OCI-LY7 (cell line): Measurements from ENCODE around the gene CD86. TPM values are rescaled to one million over a fixed set of nuclear protein-coding genes. Genes with fewer than 3 reads are reported as not detected.
"Not testable (repeated sequence)": the region's sequence is repeated elsewhere in the genome, so short reads cannot be mapped to it uniquely, and the experiment has no call there.

ENCODE experiments used
- BruUV-seq: library from RNA; stranded (reverse); fragments of 400-500 nt; replicated peaks from 2 replicates; lab custom pipeline; 2021; lab: Mats Ljungman, UMichigan
- CTCF ChIA-PET: fragments of 300-600 bp; sonication (Branson Sonifier 250); formaldehyde crosslinking; loops from one replicate; lab custom pipeline; 2022; ENCODE audit warnings: antibody characterized with exemption; ENCODE audit not compliant: unreplicated experiment; lab: Charles Lee
- POLR2A ChIA-PET: fragments of 300-600 bp; sonication (Branson Sonifier 250); formaldehyde crosslinking; loops from one replicate; lab custom pipeline; 2022; ENCODE audit warnings: antibody characterized with exemption; lab: Charles Lee
- DNase-seq: peaks from one replicate; pipeline ENCODE4 v3.0.0-alpha.2; 2015; ENCODE audit warnings: low spot score
- H2AFZ ChIP-seq: fragments of 200-600 bp; sonication (generic), shearing (Covaris generic); 2 replicates; pipeline ENCODE4 v1.6.1; 2014; ENCODE audit warnings: mild to moderate bottlenecking, antibody characterized with exemption, low read length, moderate library complexity
- H3K27ac ChIP-seq: fragments of 200-600 bp; sonication (generic); 2 replicates; pipeline ENCODE4 v1.5.1; 2014; ENCODE audit warnings: mixed run types, low read depth, mild to moderate bottlenecking, moderate library complexity, low read length, inconsistent platforms; ENCODE audit not compliant: poor library complexity, severe bottlenecking
- H3K36me3 ChIP-seq: fragments of 200-600 bp; sonication (generic); 2 replicates; pipeline ENCODE4 v1.6.1; 2014; ENCODE audit warnings: mild to moderate bottlenecking, antibody characterized with exemption, low read length, moderate library complexity, mixed read lengths; ENCODE audit not compliant: insufficient read depth
- H3K4me1 ChIP-seq: fragments of 200-600 bp; sonication (generic); 2 replicates; pipeline ENCODE4 v1.5.1; 2014; ENCODE audit warnings: mild to moderate bottlenecking, low read length; ENCODE audit not compliant: insufficient read depth, poor library complexity, severe bottlenecking
- H3K4me2 ChIP-seq: fragments of 200-600 bp; sonication (generic); 2 replicates; pipeline ENCODE4 v1.6.1; 2014; ENCODE audit warnings: mild to moderate bottlenecking, low read length
- H3K4me3 ChIP-seq: fragments of 200-600 bp; sonication (generic); 2 replicates; pipeline ENCODE4 v1.5.1; 2014; ENCODE audit warnings: mild to moderate bottlenecking, low read depth, low read length; ENCODE audit not compliant: poor library complexity, severe bottlenecking
- H3K79me2 ChIP-seq: fragments of 200-600 bp; sonication (generic); 2 replicates; pipeline ENCODE4 v1.6.1; 2016; ENCODE audit warnings: low read depth, mild to moderate bottlenecking, low read length, moderate library complexity, mixed read lengths; ENCODE audit not compliant: insufficient read depth
- H3K9me2 ChIP-seq: fragments of 200-600 bp; sonication (generic); 2 replicates; pipeline ENCODE4 v1.6.1; 2016; ENCODE audit warnings: mild to moderate bottlenecking, low read length, mixed read lengths; ENCODE audit not compliant: insufficient read depth
- H3K9me3 ChIP-seq: fragments of 200-600 bp; sonication (generic); 2 replicates; pipeline ENCODE4 v1.6.1; 2014; ENCODE audit warnings: mild to moderate bottlenecking, mixed run types, low read length, mixed read lengths
- H4K20me1 ChIP-seq: fragments of 200-600 bp; sonication (generic); 2 replicates; pipeline ENCODE4 v1.6.1; 2014; ENCODE audit warnings: mild to moderate bottlenecking, antibody characterized with exemption, low read length, moderate library complexity, mixed read lengths; ENCODE audit not compliant: insufficient read depth
- EZH2phosphoT487 ChIP-seq: fragments of 200-600 bp; sonication (generic); IDR thresholded peaks from 2 replicates; pipeline ENCODE4 v1.6.1; 2018; ENCODE audit warnings: low read depth, borderline replicate concordance, mild to moderate bottlenecking, mixed run types, antibody characterized with exemption, low read length, moderate library complexity, mixed read lengths
- intact Hi-C: fragments of 100-400 bp; cut with micrococcal nuclease; formaldehyde crosslinking; loops from one replicate; pipeline ENCODE4 v1.10.0; 2022; ENCODE audit not compliant: unreplicated experiment
- total RNA-seq, 2 experiments: library from RNA; depleted of rRNA in 1 of 2; stranded (reverse); fragments of >200 nt in 1 of 2; shearing (Covaris generic) in 1 of 2; gene quantifications; 2 replicates each; pipeline ENCODE4 v1.2.3, GENCODE V29; 2014 to 2022
- TF ChIP-seq, protein P1 (sequence below): fragments of 200-600 bp; sonication (generic); conservative IDR thresholded peaks from 2 replicates; pipeline ENCODE4 v1.5.1; 2014; ENCODE audit warnings: mild to moderate bottlenecking, antibody characterized with exemption, low read length, moderate library complexity, mixed read lengths

The CD86 gene
- total RNA-seq, 2 experiments from 2014 or later: 13.5 to 18.9 TPM

- H3K79me2 ChIP-seq: no peaks in the 10 kb centered on the region
- no peaks in the 10 kb centered on the region for H3K9me2 ChIP-seq
- H3K9me3 ChIP-seq: peaks cover 39% of the 10 kb centered on the region; the same call in 1 of the 2 replicates
- H2AFZ ChIP-seq: no peak overlapping the region
- intact Hi-C loops: no loop called here
- no peak overlapping the region for H3K27ac ChIP-seq
- POLR2A ChIA-PET: interaction anchor here (0.6 kb wide), 1 partner anchor 96 kb away, joined by 4 read pairs; the partner anchor contains the start of gene CD86
- no peak overlapping the region for H3K4me2 ChIP-seq
- no peak for DNase-seq
- H3K4me1 ChIP-seq: peaks cover 4% of the 10 kb centered on the region
- H3K36me3 ChIP-seq: no peaks in the 10 kb centered on the region
- BruUV-seq: no TSS peak
- TF ChIP-seq, protein P1, sequence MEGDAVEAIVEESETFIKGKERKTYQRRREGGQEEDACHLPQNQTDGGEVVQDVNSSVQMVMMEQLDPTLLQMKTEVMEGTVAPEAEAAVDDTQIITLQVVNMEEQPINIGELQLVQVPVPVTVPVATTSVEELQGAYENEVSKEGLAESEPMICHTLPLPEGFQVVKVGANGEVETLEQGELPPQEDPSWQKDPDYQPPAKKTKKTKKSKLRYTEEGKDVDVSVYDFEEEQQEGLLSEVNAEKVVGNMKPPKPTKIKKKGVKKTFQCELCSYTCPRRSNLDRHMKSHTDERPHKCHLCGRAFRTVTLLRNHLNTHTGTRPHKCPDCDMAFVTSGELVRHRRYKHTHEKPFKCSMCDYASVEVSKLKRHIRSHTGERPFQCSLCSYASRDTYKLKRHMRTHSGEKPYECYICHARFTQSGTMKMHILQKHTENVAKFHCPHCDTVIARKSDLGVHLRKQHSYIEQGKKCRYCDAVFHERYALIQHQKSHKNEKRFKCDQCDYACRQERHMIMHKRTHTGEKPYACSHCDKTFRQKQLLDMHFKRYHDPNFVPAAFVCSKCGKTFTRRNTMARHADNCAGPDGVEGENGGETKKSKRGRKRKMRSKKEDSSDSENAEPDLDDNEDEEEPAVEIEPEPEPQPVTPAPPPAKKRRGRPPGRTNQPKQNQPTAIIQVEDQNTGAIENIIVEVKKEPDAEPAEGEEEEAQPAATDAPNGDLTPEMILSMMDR: no peak
- no peak for TF ChIP-seq EZH2phosphoT487
- H3K4me3 ChIP-seq: no peak overlapping the region
- H4K20me1 ChIP-seq: no peaks in the 10 kb centered on the region
- CTCF ChIA-PET: no interaction called here
These were observed 96.3 kb downstream of the CD86 start for GRCh38 chr3:122151480-122151879.

- DNase-seq, CTCF ChIA-PET: not testable (repeated sequence)
These were observed 109.8 kb downstream of the CD86 start for GRCh38 chr3:122164983-122165382.

GRCh38 chr3:122167630-122168029, 112.5 kb downstream of the CD86 start:
- Histone ChIP-seq H3K27ac (no peak overlapping the region), H3K9me3 (no peaks in the 10 kb centered on the region), H4K20me1 (no peaks in the 10 kb centered on the region), H3K79me2 (no peaks in the 10 kb centered on the region), H3K4me3 (no peak overlapping the region), H2AFZ (no peak overlapping the region), H3K4me2 (no peak overlapping the region), H3K9me2 (no peaks in the 10 kb centered on the region), H3K4me1 (no peaks in the 10 kb centered on the region), H3K36me3 (no peaks in the 10 kb centered on the region)
- DNase-seq: no peak
- ChIA-PET CTCF (no interaction called here), POLR2A (no interaction called here)
- intact Hi-C loops: no loop called here
- BruUV-seq: no TSS peak
- TF ChIP-seq, protein P1: no peak
- TF ChIP-seq EZH2phosphoT487: no peak

More at GRCh38 chr3:122164983-122165382, 109.8 kb downstream of the CD86 start:
- intact Hi-C loops, H3K4me3 ChIP-seq, H3K4me1 ChIP-seq, H3K27ac ChIP-seq, H3K9me2 ChIP-seq, H3K36me3 ChIP-seq, POLR2A ChIA-PET, H2AFZ ChIP-seq, H3K4me2 ChIP-seq, H4K20me1 ChIP-seq, BruUV-seq, H3K79me2 ChIP-seq, H3K9me3 ChIP-seq: not testable (repeated sequence)
